Endothelial cell of umbilical vein (primary cell): ENCODE data around the gene KCNMB4. TPM values are rescaled to one million over a fixed set of nuclear protein-coding genes. Genes with fewer than 3 reads are reported as not detected.

ENCODE experiments used
- BruUV-seq: library from RNA; stranded (reverse); fragments of 400-500 nt; replicated peaks from 2 replicates; lab custom pipeline; 2021; lab: Mats Ljungman, UMichigan
- CTCF ChIA-PET: fragments of 300-600, 350-600 bp; sonication (Branson Sonifier 250); formaldehyde crosslinking; loops from one replicate; lab custom pipeline; 2021; ENCODE audit warnings: antibody characterized with exemption, inconsistent platforms; lab: Charles Lee
- POLR2A ChIA-PET: fragments of 300-600, 350-600 bp; sonication (Branson Sonifier 250); formaldehyde crosslinking; loops from one replicate; lab custom pipeline; 2021; ENCODE audit warnings: antibody characterized with exemption, inconsistent platforms; lab: Charles Lee
- DNase-seq: peaks from one replicate; pipeline ENCODE4 v3.0.0-alpha.2; 2011; ENCODE audit warnings: low read depth, low spot score
- FAIRE-seq: peaks from 2 replicates; lab custom pipeline; 2011; peaks lifted over from hg19 to GRCh38; lab: Jason Lieb, UNC
- H2AFZ ChIP-seq: 2 replicates; pipeline ENCODE4 v1.6.0; 2012; ENCODE audit warnings: low read depth, low read length, control low read depth, inconsistent platforms
- H3K27ac ChIP-seq: 2 replicates; pipeline ENCODE4 v1.5.1; 2011; ENCODE audit warnings: low read depth, mild to moderate bottlenecking, control low read depth, low read length, moderate library complexity; ENCODE audit not compliant: insufficient read depth
- H3K27me3 ChIP-seq, 2 experiments: 2 replicates each; pipeline versions ENCODE4 v1.6.0 to v1.6.1; 2011; ENCODE audit warnings: low read length in 2 of 2, mixed read lengths in 1 of 2; ENCODE audit not compliant: control insufficient read depth in 2 of 2, insufficient read depth in 2 of 2
- H3K36me3 ChIP-seq, 2 experiments: 2 replicates in 1 of 2; 3 replicates in 1 of 2; pipeline ENCODE4 v1.5.1; 2011; ENCODE audit warnings: low read length in 2 of 2, mild to moderate bottlenecking in 1 of 2, moderate library complexity in 1 of 2; ENCODE audit not compliant: control insufficient read depth in 2 of 2, insufficient read depth in 2 of 2; ENCODE audit errors: extremely low read depth in 1 of 2
- H3K4me1 ChIP-seq: 3 replicates; pipeline ENCODE4 v1.5.1; 2011; ENCODE audit warnings: mild to moderate bottlenecking, low read length; ENCODE audit not compliant: control insufficient read depth, insufficient read depth; ENCODE audit errors: extremely low read depth
- H3K4me2 ChIP-seq: 2 replicates; pipeline ENCODE4 v1.6.1; 2011; ENCODE audit warnings: low read length, control low read depth, mixed read lengths; ENCODE audit not compliant: insufficient read depth
- H3K4me3 ChIP-seq, 3 experiments: fragments of 200-600 bp in 1 of 3; sonication (generic), shearing (Covaris generic) in 1 of 3; replicated peaks in 1 of 3; 2 replicates each; pipeline ENCODE4 v1.5.1; 2011 to 2016; ENCODE audit warnings: control low read depth in 3 of 3, low read length in 3 of 3, mild to moderate bottlenecking in 2 of 3, inconsistent platforms in 1 of 3, low read depth in 1 of 3, moderate library complexity in 1 of 3; ENCODE audit not compliant: insufficient read depth in 1 of 3
- H3K79me2 ChIP-seq: 2 replicates; pipeline ENCODE4 v1.6.0; 2012; ENCODE audit warnings: low read length, inconsistent platforms; ENCODE audit not compliant: control insufficient read depth, insufficient read depth
- H3K9ac ChIP-seq: replicated peaks from 2 replicates; pipeline ENCODE3; 2011; ENCODE audit warnings: low read length, control low read depth; ENCODE audit not compliant: insufficient read depth; ENCODE audit errors: extremely low read depth
- H3K9me1 ChIP-seq: replicated peaks from 3 replicates; pipeline ENCODE4 v1.6.0; 2011; ENCODE audit warnings: mild to moderate bottlenecking, low read length; ENCODE audit not compliant: control insufficient read depth, insufficient read depth; ENCODE audit errors: extremely low read depth
- H3K9me3 ChIP-seq: replicated peaks from 2 replicates; pipeline ENCODE4 v1.5.1; 2012; ENCODE audit warnings: low read length, inconsistent platforms; ENCODE audit not compliant: control insufficient read depth, insufficient read depth
- H4K20me1 ChIP-seq: replicated peaks from 2 replicates; pipeline ENCODE3; 2011; ENCODE audit warnings: mild to moderate bottlenecking, low read length; ENCODE audit not compliant: control insufficient read depth, insufficient read depth; ENCODE audit errors: extremely low read depth
- CTCF ChIP-seq, 2 donors: IDR thresholded peaks; 1 replicate in 1 of 2; 2 replicates in 1 of 2; pipeline ENCODE4 v1.5.1; 2011; ENCODE audit warnings: low read length in 2 of 2, mild to moderate bottlenecking in 2 of 2, moderate library complexity in 2 of 2, control low read depth in 1 of 2, inconsistent platforms in 1 of 2, low read depth in 1 of 2; ENCODE audit not compliant: insufficient read depth in 1 of 2; ENCODE audit errors: extremely low read depth in 1 of 2
- EZH2 ChIP-seq: IDR thresholded peaks from 2 replicates; pipeline ENCODE4 v1.6.1; 2012; ENCODE audit warnings: borderline replicate concordance, low read depth, mild to moderate bottlenecking, moderate library complexity, low read length, inconsistent platforms; ENCODE audit not compliant: severe bottlenecking
- FOS ChIP-seq: IDR thresholded peaks from 2 replicates; pipeline ENCODE4 v1.6.1; 2011; ENCODE audit warnings: mild to moderate bottlenecking, low read length, moderate library complexity, borderline replicate concordance; ENCODE audit not compliant: insufficient read depth
- GATA2 ChIP-seq: IDR thresholded peaks from 2 replicates; pipeline ENCODE4 v1.7.0; 2011; ENCODE audit warnings: low read depth, mild to moderate bottlenecking, moderate library complexity, mixed read lengths, low read length; ENCODE audit not compliant: insufficient read length, insufficient read depth
- JUN ChIP-seq: IDR thresholded peaks from 2 replicates; pipeline ENCODE4 v1.6.1; 2011; ENCODE audit warnings: borderline replicate concordance, low read depth; ENCODE audit not compliant: insufficient read length, insufficient read depth
- MAX ChIP-seq: IDR thresholded peaks from 2 replicates; pipeline ENCODE4 v1.6.1; 2011; ENCODE audit not compliant: insufficient read depth, insufficient read length
- MYC ChIP-seq: IDR thresholded peaks from one replicate; pipeline ENCODE4 v1.6.1; 2011; ENCODE audit warnings: mild to moderate bottlenecking, low read depth, low read length
- POLR2A ChIP-seq: IDR thresholded peaks from 2 replicates; pipeline ENCODE4 v1.6.1; 2012; ENCODE audit warnings: low read depth, mild to moderate bottlenecking, control low read depth, low read length
- POLR2AphosphoS5 ChIP-seq: IDR thresholded peaks from 2 replicates; pipeline ENCODE4 v1.6.1; 2012; ENCODE audit warnings: low read depth, mild to moderate bottlenecking, control low read depth, low read length, moderate library complexity; ENCODE audit not compliant: insufficient read depth
- dilution Hi-C: fragments of 300-500 bp; cut with MboI; formaldehyde crosslinking; loops from one replicate; pipeline ENCODE4 v1.15.0; 2019; ENCODE audit warnings: low sequenced_read_pairs; ENCODE audit not compliant: extremely low pct_ligation_motif_present
- intact Hi-C: fragments of 100-400 bp; cut with micrococcal nuclease; formaldehyde crosslinking; loops from one replicate; pipeline ENCODE4 v1.10.0; 2022
- polyA plus RNA-seq, 4 experiments: library from polyadenylated mRNA; depleted of rRNA in 3 of 4; stranded (reverse) in 3 of 4; unstranded in 1 of 4; fragments of >200 nt; gene quantifications; 2 replicates each; pipeline versions ENCODE4 v1.2.1 to v1.2.3, GENCODE V29; 2011 to 2012; ENCODE audit warnings: missing spikeins in 1 of 4
- total RNA-seq: library from RNA; stranded (reverse); gene quantifications from 2 replicates; pipeline ENCODE4 v1.2.3, GENCODE V29; 2021

The KCNMB4 gene
- total and polyA plus RNA-seq, 2 donors (not counting 3 experiments of a cell fraction or from before 2014, with no cell fraction given): 0.97 to 2.0 TPM

- H3K4me3 ChIP-seq: no peak overlapping the region
- H3K27ac ChIP-seq: no peak overlapping the region
- FAIRE-seq (no peak), DNase-seq (no peak)
- POLR2A ChIA-PET: no interaction called here
- H3K4me2 ChIP-seq: no peak overlapping the region
- H2AFZ ChIP-seq: no peak overlapping the region
- no peaks in the 10 kb centered on the region for H3K36me3 ChIP-seq
- CTCF ChIA-PET: interaction anchor here (0.9 kb wide), 1 partner anchor 263 kb away, joined by 3 read pairs; no protein-coding TSS in a partner anchor
- H3K27me3 ChIP-seq: peaks cover 0 to 1% of the 10 kb centered on the region in 2 experiments
- dilution Hi-C loops: no loop called here
- H4K20me1 ChIP-seq: no peaks in the 10 kb centered on the region
- no peaks in the 10 kb centered on the region for H3K9me3 ChIP-seq
- TF ChIP-seq JUN (no peak), POLR2A (no peak), MAX (no peak), CTCF (IDR thresholded peaks at IDR 0.05; ENCODE audit: extremely low read depth in 1 of 2, insufficient read depth in 1 of 2, low read depth in 1 of 2, low read length in 2 of 2) (no peak), POLR2AphosphoS5 (no peak), MYC (no peak), EZH2 (no peak), GATA2 (no peak), FOS (no peak)
- H3K9me1 ChIP-seq: no peaks in the 10 kb centered on the region
- BruUV-seq: no TSS peak
- H3K4me1 ChIP-seq: no peaks in the 10 kb centered on the region
- H3K79me2 ChIP-seq: no peaks in the 10 kb centered on the region
- H3K9ac ChIP-seq: no peak overlapping the region
- intact Hi-C loops: no loop called here
Measured at GRCh38 chr12:70466753-70467152, 100.7 kb downstream of the KCNMB4 start.
